SK-MEL-5 (cell line): ENCODE data around the gene HTR4. TPM values are rescaled to one million over a fixed set of nuclear protein-coding genes. Genes with fewer than 3 reads are reported as not detected.

Source experiments
- DNase-seq: peaks from one replicate; pipeline ENCODE4 v3.0.0-alpha.2; 2016; ENCODE audit warnings: low read depth, low spot score
- in situ Hi-C: cut with HindIII; loops from 2 replicates; pipeline ENCODE4 v1.10.0; 2016; ENCODE audit warnings: low sequenced_read_pairs, high pct_unique_total_duplicates, low pct_unique_long_range_greater_than_20kb
- total RNA-seq: library from RNA; depleted of rRNA; stranded (reverse); fragments of >200 nt; shearing (Covaris generic); gene quantifications from 2 replicates; pipeline ENCODE4 v1.2.3, GENCODE V29; 2014

HTR4 gene
- total RNA-seq, 1 experiment from 2014 or later = not detected

GRCh38 chr5:148514344-148514743, 140.0 kb downstream of the HTR4 start:
- in situ Hi-C loops = no loop called here
- DNase-seq = no peak

DNA sequence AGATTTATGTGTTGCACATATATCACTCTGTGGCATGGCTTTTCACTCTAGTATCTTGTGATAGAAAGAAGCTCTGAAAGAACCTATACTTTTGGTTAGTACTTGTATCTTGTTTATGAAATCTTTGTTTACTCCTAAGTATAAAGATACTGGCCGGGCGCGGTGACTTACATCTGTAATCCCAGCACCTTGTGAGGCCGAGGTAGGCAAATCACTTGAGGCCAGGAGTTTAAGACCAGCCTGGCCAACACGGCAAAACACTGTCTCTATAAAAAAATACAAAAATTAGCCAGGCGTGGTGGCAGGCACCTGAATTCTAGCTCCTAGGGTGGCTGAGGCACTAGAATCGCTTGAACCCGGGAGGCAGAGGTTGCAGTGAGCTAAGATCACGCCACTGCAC, 141.8 kb downstream of the HTR4 start:
- no peak for DNase-seq
- in situ Hi-C loops = no loop called here

DNA sequence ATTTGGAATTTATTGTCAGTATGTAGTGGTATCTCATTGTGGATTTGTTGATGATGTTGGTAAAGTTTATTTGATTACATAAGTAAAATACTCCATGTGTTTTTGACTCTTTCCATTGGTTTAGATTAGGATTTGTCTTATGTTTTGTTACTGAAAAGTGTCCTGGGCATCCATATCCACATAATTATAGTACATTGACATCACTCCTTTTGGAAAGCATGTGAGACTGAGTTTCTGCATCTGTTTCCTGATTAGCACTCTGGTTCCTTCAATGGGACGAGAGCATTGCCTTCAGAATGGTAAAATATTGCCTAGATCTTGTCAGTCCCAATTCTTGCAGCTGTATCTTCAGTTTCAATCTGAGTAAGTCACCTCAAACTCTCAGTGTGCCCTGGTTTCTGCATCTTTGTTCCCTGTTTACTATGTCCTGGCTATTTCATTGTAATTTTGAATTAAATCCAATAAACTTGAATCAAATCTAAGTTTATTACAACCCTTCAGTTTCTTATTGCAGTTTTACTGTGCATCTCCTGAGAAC, 142.4 kb downstream of the HTR4 start:
- DNase-seq = no peak
- in situ Hi-C loops = no loop called here

GRCh38 chr5:148509893-148510292, 144.4 kb downstream of the HTR4 start:
- in situ Hi-C loops = no loop called here
- DNase-seq = no peak

DNA sequence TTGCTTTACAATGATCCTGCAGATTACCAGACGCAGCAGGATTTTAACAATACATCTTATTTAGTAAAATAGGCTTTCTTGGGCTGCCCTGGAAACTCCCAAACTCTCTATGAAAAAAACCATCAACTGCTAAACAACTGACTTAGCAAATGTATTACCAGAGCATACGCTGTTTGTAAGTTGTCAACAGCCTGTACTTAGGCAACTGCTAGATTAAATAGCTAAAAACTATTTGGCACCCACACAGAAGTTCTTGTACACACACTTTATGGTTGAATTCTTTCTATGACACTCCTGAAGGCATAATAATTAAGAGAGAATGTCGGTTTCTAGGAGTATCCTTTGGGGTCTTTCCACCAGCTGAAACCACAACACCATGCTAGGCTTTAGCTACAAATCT, 146.7 kb downstream of the HTR4 start:
- no peak for DNase-seq
- in situ Hi-C loops = no loop called here

GRCh38 chr5:148499452-148499851, 154.9 kb downstream of the HTR4 start:
- no peak for DNase-seq
- in situ Hi-C loops = no loop called here

- in situ Hi-C loops = no loop called here
- DNase-seq = no peak
Measured at GRCh38 chr5:148497757-148498156, 156.6 kb downstream of the HTR4 start.

GRCh38 chr5:148492351-148492750, 162.0 kb downstream of the HTR4 start:
- in situ Hi-C loops = no loop called here
- no peak for DNase-seq

DNA sequence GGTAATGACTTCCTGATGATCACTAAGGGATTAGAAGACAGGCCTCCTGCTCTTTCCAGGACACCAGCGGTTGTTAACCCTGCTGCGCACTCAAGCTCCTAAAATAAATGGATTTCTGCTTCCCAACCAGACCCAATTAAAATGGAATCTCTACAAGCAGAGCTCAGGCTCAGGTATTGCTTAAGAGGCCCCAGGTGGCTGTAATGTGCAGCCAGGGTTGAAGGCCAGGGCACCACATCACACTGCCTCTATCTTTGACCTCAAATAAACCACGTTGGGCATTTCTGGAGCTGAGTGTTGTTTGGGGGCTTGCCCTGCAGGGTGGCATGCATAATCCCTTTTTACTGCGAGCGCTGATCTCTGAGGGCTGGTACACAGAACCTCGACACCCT, 162.5 kb downstream of the HTR4 start:
- DNase-seq = no peak
- in situ Hi-C loops = no loop called here

- in situ Hi-C loops = no loop called here
- DNase-seq = no peak
Measured at GRCh38 chr5:148491015-148491792, 163.1 kb downstream of the HTR4 start.

GRCh38 chr5:148488757-148489156, 165.6 kb downstream of the HTR4 start:
- no peak for DNase-seq
- in situ Hi-C loops = no loop called here

GRCh38 chr5:148486456-148486855, 167.9 kb downstream of the HTR4 start:
- in situ Hi-C loops = no loop called here
- no peak for DNase-seq

DNA sequence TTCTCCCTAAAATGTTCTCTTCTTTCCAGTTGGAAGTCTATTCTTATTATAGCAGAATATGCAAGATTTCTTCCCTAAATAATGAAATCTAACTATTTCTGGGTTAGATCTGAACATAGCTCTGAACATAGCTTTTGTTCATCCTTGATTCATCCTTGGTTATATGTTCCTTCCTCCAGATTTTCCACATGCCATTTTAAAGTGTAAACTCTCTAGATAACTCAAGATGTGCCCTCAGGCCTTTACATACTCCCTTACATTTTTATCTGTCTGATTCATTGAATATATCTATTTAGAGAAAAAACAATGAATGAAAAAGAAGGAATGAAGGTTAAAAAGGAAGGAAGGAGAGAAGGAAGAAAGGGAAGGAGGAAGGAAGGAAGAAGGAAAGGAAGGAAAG, 169.7 kb downstream of the HTR4 start:
- in situ Hi-C loops = no loop called here
- DNase-seq = no peak

DNA sequence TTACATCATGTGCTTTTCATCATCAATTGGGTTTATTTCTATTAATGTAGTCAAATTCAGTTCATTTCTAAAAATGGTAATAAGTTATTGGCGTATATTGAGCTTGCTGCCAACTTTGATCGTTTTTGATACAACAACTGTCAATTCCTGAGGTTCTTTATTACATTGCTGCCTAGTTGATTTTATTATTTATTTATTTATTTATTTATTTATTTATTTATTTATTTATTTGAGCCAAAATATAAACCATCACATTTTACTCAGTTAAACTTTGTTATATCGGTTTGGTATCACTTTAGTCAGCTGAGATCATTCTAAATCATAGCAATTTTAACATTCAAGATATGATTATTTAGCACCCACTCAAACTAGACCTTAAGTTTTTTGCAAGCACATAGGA, 170.6 kb downstream of the HTR4 start:
- in situ Hi-C loops = no loop called here
- no peak for DNase-seq

GRCh38 chr5:148482697-148483462, 171.4 kb downstream of the HTR4 start:
- in situ Hi-C loops = no loop called here
- peak; percentile 83 for DNase-seq

GRCh38 chr5:148482196-148482595, 172.1 kb downstream of the HTR4 start:
- no peak for DNase-seq
- in situ Hi-C loops = no loop called here

GRCh38 chr5:148477429-148477828, 176.9 kb downstream of the HTR4 start:
- in situ Hi-C loops = no loop called here
- DNase-seq = no peak

GRCh38 chr5:148476302-148476701, 178.0 kb downstream of the HTR4 start:
- no peak for DNase-seq
- in situ Hi-C loops = no loop called here

GRCh38 chr5:148474025-148474511, 180.3 kb downstream of the HTR4 start:
- in situ Hi-C loops = no loop called here
- DNase-seq = no peak
